ENCODE measurements around the gene BAG5.
"Not testable (repeated sequence)": the region's sequence is repeated elsewhere in the genome, so short reads cannot be mapped to it uniquely, and the experiment has no call there.

The BAG5 gene
- total RNA-seq = 74.0 to 111 (median 102) reads per million in 9 experiments

GRCh38 chr14:103562429-103563225, at the start of gene BAG5, which contains the start of gene COA8:
Gene BAG5 (minus strand): TSS chr14:103562657. CDS start chr14:103561164, 1,493 bp downstream.
Gene COA8 (plus strand): TSS chr14:103562960. CDS start chr14:103563002, 42 bp downstream.
- ATAC-seq (replicated peaks) = peak; percentile 84

DNA sequence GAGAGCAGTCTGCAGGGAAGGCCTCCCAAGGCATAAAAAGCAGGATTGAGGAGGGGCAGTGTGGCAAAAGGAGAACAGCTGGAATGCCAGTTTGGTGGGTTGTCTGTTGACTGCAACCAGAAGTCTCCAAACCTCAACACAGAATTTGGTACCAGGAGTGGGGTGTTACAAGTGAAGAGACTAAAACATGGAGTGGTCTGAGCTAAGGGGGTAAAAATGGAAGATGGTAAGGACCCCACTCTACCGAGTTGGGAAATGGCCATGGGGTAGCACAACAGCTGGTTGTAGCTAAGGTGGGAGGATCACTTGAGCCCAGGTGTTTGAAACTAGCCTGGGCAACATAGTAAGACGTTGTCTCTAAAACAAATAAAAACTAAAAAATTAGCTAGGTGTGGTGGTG, 48.8 kb upstream of the BAG5 start:
- Mint-ChIP-seq H3K4me3 (no peak overlapping the region), H3K4me1 (ENCODE audit: low read depth in 2 of 2) (peaks cover 18% of the 10 kb centered on the region in 2 donors), H3K27ac (no peak overlapping the region), H3K27me3 (peaks cover 7 to 9% of the 10 kb centered on the region in 2 donors), H3K9me3 (peaks cover 5 to 9% of the 10 kb centered on the region in 2 donors), H3K36me3 (ENCODE audit: insufficient read depth) (peaks cover 6% of the 10 kb centered on the region)
- ATAC-seq (replicated peaks) (no peak), DNase-seq (no peak)

More at GRCh38 chr14:103562429-103563225, at the start of gene BAG5, which contains the start of gene COA8:
- H3K36me3 Mint-ChIP-seq (ENCODE audit: insufficient read depth) = peaks cover 48% of the 10 kb centered on the region
- peak; percentile 79 to 86 (median 83) for DNase-seq
- peaks cover 37 to 38% of the 10 kb centered on the region in 2 donors for H3K4me1 Mint-ChIP-seq (ENCODE audit: low read depth in 2 of 2)
- peak within 1 kb of the TSS; percentile 94 for H3K27ac Mint-ChIP-seq
- H3K4me3 Mint-ChIP-seq = peak within 1 kb of the TSS; percentile 95 to 98
- H3K9me3 Mint-ChIP-seq = no peaks in the 10 kb centered on the region
- no peaks in the 10 kb centered on the region for H3K27me3 Mint-ChIP-seq

DNA sequence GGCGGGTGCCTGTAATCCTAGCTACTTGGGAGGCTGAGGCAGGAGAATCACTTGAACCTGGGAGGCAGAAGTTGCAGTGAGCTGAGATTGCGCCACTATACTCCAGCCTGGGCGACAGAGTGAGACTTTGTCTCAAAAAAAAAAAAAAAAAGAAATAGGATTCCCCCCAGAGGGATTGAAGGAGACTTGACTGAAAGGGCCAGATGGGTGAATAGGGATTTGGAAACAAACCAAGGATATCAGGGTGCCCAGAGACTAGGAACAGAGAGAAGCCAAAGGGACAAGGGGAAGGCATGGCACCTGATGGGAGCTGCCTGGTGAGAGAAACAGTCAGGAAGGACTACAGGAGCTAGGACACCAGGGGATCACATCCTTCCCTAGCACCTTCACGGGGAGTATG, 46.6 kb upstream of the BAG5 start:
- not testable (repeated sequence) for H3K27me3 Mint-ChIP-seq; ATAC-seq (replicated peaks); DNase-seq; H3K36me3 Mint-ChIP-seq (ENCODE audit: insufficient read depth); H3K4me3 Mint-ChIP-seq; H3K27ac Mint-ChIP-seq; H3K9me3 Mint-ChIP-seq
- peaks cover 18% of the 10 kb centered on the region in 2 donors for H3K4me1 Mint-ChIP-seq (ENCODE audit: low read depth in 2 of 2)

GRCh38 chr14:103607822-103608221, 45.4 kb upstream of the BAG5 start:
- ATAC-seq (replicated peaks) = no peak
- H3K36me3 Mint-ChIP-seq (ENCODE audit: insufficient read depth) = peaks cover 6% of the 10 kb centered on the region
- H3K4me3 Mint-ChIP-seq = peak overlapping the region; percentile 74 to 85
- peaks cover 7 to 9% of the 10 kb centered on the region in 2 donors for H3K27me3 Mint-ChIP-seq
- peaks cover 5 to 9% of the 10 kb centered on the region in 2 donors for H3K9me3 Mint-ChIP-seq
- peak overlapping the region in 1 of 2 donors; percentile 20 for H3K27ac Mint-ChIP-seq
- H3K4me1 Mint-ChIP-seq (ENCODE audit: low read depth in 2 of 2) = peaks cover 18% of the 10 kb centered on the region in 2 donors
- no peak for DNase-seq

DNA sequence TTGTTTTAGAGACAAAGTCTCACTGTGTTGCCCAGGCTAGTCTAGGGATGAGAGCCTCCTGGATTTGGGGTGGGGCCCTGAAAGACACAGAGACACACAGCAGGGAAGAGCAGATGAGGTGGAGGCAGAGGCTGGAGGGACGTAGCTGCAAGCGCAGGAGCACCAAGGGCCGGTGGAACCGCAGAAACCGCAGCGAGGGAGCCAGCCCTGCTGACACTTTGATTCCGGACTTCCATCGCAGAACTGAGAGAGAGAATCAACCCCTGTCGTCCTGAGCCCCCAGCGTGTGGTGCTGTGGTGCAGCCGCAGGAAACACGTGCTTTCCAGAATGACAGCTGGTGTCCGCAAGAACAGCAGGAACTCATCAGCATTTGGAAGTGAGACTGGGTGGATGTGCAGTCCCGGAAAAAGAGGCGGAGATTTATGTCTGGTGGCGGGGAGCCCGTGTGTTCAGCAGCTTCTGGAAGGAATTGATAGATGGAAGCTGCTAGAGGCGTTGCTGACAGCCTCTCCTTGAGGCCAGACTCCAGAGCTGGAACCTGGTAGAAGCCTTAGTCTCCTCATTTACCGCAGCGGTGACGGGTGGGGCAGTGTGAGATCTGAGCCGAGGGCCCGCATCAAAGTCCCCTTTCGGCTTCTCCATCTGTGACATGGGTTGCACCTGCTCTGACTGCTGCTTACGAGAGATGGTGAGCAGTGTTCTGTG, 44.7 kb upstream of the BAG5 start:
- Mint-ChIP-seq H3K27ac (peak overlapping the region in 1 of 2 donors; percentile 47), H3K4me1 (ENCODE audit: low read depth in 2 of 2) (peaks cover 18% of the 10 kb centered on the region in 2 donors), H3K36me3 (ENCODE audit: insufficient read depth) (peaks cover 6% of the 10 kb centered on the region), H3K9me3 (peaks cover 5 to 9% of the 10 kb centered on the region in 2 donors), H3K4me3 (peak overlapping the region; percentile 74 to 85), H3K27me3 (peaks cover 7 to 9% of the 10 kb centered on the region in 2 donors)
- ATAC-seq (replicated peaks) (peak; percentile 87), DNase-seq (peak; percentile 42 to 50 (median 46))

DNA sequence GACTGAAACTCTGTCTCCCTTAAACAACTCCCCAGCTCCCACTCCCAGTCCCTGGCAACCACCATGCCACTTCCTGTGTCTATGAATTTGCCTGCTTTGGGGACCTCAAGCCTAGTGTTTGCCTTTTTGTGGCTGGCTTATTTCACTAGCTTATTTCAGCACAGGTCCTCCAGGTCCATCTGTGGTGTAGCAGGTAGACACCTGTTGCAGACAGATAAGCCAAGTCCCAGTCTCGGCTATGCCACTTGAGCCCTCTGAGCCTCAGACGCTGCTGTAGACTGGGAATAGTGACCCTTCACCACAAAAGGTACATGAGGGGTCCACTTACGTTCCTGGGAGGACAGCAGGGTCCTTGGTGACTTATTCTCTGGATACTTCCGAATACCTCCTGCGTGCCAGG, 42.2 kb upstream of the BAG5 start:
- no peak overlapping the region for H3K4me3 Mint-ChIP-seq
- H3K4me1 Mint-ChIP-seq (ENCODE audit: low read depth in 2 of 2) = peaks cover 18% of the 10 kb centered on the region in 2 donors
- H3K27ac Mint-ChIP-seq = peak overlapping the region in 1 of 2 donors; percentile 71
- H3K9me3 Mint-ChIP-seq = no peaks in the 10 kb centered on the region
- H3K27me3 Mint-ChIP-seq = no peaks in the 10 kb centered on the region
- peaks cover 6% of the 10 kb centered on the region for H3K36me3 Mint-ChIP-seq (ENCODE audit: insufficient read depth)
- ATAC-seq (replicated peaks) = no peak
- no peak for DNase-seq

DNA sequence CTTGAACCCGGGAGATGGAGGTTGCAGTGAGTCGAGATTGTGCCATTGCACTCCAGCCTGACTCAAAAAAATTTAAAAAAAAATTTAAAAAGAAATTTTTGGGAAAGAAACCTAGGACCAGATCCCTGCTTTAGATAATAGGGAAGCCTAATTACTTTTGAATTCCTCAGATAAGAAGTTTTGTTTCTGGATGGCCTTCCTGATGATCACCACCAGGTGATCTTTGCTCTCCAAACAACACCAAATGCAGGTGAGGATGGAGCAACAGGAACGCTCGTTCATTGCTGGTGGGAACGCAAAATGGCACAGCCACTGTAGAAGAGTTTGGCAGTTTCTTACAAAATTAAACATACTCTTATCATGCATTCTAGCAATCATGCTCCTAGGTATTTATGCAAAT, 38.0 kb upstream of the BAG5 start:
- ATAC-seq (replicated peaks) = no peak

GRCh38 chr14:103597623-103598377, 35.3 kb upstream of the BAG5 start:
- Mint-ChIP-seq H3K9me3 (no peaks in the 10 kb centered on the region), H3K4me3 (no peak overlapping the region), H3K27me3 (no peaks in the 10 kb centered on the region), H3K27ac (no peak overlapping the region), H3K4me1 (ENCODE audit: low read depth in 2 of 2) (peaks cover 0 to 4% of the 10 kb centered on the region in 2 donors), H3K36me3 (ENCODE audit: insufficient read depth) (peaks cover 4% of the 10 kb centered on the region)
- DNase-seq (no peak), ATAC-seq (replicated peaks) (no peak)

More for the DNA sequence above, 38.0 kb upstream of the BAG5 start:
- Mint-ChIP-seq H3K4me1 (ENCODE audit: low read depth in 2 of 2) (no peaks in the 10 kb centered on the region), H3K27ac (no peak overlapping the region), H3K27me3 (no peaks in the 10 kb centered on the region), H3K4me3 (no peak overlapping the region), H3K36me3 (ENCODE audit: insufficient read depth) (peaks cover 4% of the 10 kb centered on the region), H3K9me3 (no peaks in the 10 kb centered on the region)
- DNase-seq = no peak

DNA sequence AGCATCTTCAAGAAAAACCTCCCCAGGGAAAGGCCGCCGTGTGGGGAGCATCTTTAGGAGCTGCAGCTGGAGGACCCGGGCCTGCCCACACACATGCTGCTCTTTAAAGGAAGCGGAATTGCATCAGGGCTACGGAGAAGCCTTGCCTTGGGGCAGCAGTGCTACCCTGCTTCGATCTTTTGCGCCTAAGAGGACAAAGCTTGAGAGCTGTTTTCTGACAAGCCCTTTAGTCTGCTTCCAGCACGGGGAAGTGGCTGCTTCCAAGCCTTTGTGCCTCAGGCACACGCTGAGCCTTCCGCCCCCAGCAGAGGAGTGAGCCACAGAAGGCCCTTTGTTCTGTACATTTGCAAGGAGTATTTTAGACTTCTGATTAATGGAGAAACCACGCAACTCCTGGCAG, 31.8 kb upstream of the BAG5 start:
- no peaks in the 10 kb centered on the region for H3K27me3 Mint-ChIP-seq
- H3K9me3 Mint-ChIP-seq = no peaks in the 10 kb centered on the region
- no peak overlapping the region for H3K27ac Mint-ChIP-seq
- H3K4me1 Mint-ChIP-seq (ENCODE audit: low read depth in 2 of 2) = peaks cover 0 to 4% of the 10 kb centered on the region in 2 donors
- H3K4me3 Mint-ChIP-seq = peak overlapping the region in 1 of 2 donors; percentile 76
- ATAC-seq (replicated peaks) (no peak), DNase-seq (no peak)
- H3K36me3 Mint-ChIP-seq (ENCODE audit: insufficient read depth) = peaks cover 18% of the 10 kb centered on the region

DNA sequence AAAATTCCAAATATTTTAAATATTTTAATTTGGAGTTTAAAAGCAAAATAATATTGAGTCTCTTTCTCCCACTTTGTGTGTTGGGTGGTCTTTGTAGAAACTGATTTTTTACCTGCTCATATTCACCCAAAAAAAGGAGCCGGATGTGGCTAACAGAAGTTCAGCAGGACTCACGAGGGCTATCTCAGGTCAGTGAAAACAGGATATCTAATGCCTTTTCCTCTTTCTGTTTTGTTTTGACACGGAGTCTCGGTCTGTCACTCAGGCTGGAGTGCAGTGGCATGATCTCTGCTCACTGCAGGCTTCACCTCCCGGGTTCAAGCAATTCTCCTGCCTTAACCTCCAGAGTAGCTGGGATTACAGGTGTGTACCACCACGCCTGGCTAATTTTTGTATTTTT, 31.1 kb upstream of the BAG5 start:
- Mint-ChIP-seq H3K4me3 (peak overlapping the region in 1 of 2 donors; percentile 76), H3K4me1 (ENCODE audit: low read depth in 2 of 2) (peaks cover 0 to 4% of the 10 kb centered on the region in 2 donors), H3K9me3 (no peaks in the 10 kb centered on the region), H3K27me3 (no peaks in the 10 kb centered on the region), H3K27ac (peak overlapping the region in 1 of 2 donors; percentile 71), H3K36me3 (ENCODE audit: insufficient read depth) (peaks cover 25% of the 10 kb centered on the region)
- ATAC-seq (replicated peaks) (no peak), DNase-seq (no peak)

GRCh38 chr14:103584326-103584915, 22.0 kb upstream of the BAG5 start:
- H3K4me3 Mint-ChIP-seq = no peak overlapping the region
- ATAC-seq (replicated peaks) (no peak), DNase-seq (no peak)
- peaks cover 0 to 3% of the 10 kb centered on the region in 2 donors for H3K4me1 Mint-ChIP-seq (ENCODE audit: low read depth in 2 of 2)
- H3K27me3 Mint-ChIP-seq = no peaks in the 10 kb centered on the region
- no peaks in the 10 kb centered on the region for H3K9me3 Mint-ChIP-seq
- H3K27ac Mint-ChIP-seq = no peak overlapping the region
- H3K36me3 Mint-ChIP-seq (ENCODE audit: insufficient read depth) = peaks cover 29% of the 10 kb centered on the region

GRCh38 chr14:103581954-103582703, 19.7 kb upstream of the BAG5 start:
- Mint-ChIP-seq H3K4me3 (no peak overlapping the region), H3K27me3 (no peaks in the 10 kb centered on the region), H3K36me3 (ENCODE audit: insufficient read depth) (peaks cover 35% of the 10 kb centered on the region), H3K4me1 (ENCODE audit: low read depth in 2 of 2) (peaks cover 0 to 3% of the 10 kb centered on the region in 2 donors), H3K9me3 (no peaks in the 10 kb centered on the region), H3K27ac (no peak overlapping the region)
- no peak for ATAC-seq (replicated peaks)
- no peak for DNase-seq

Measured in effector memory CD8-positive, alpha-beta T cell (primary cell).